ENCODE results near the gene IL1R2. TPM values are rescaled to one million over a fixed set of nuclear protein-coding genes. Genes with fewer than 3 reads are reported as not detected.

IL1R2 gene
- total RNA-seq, 1 donor from 2014 or later: 17.0 TPM

DNA sequence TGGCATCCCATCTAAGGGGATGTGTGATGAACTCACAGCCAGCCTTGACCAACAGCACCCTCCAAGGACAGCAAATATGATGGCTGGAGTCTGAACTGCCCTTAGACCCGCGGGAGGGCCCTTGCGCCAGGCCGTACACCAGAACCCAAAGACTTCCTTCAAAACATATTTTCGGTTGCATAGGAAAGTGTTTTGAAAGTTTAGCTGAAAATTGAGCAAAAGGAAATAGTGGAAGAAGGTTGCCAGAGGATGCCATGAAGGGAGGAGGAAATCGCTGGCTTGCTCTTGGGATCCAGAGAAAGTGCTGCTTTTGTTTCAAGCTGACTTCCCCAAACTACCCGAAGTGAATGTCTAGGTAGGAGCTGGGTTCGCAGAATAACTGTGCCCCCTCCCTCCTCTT lies 61.3 kb downstream of the IL1R2 start:
- peak; percentile 54 for ATAC-seq
- Histone ChIP-seq H3K36me3 (no peaks in the 10 kb centered on the region), H3K4me3 (no peak overlapping the region), H3K27me3 (no peaks in the 10 kb centered on the region), H3K27ac (no peak overlapping the region), H3K4me1 (peaks cover 73% of the 10 kb centered on the region), H3K9me3 (no peaks in the 10 kb centered on the region)
- intact Hi-C loops (cut with DNase I): no loop called here
- TF ChIP-seq, protein P1, sequence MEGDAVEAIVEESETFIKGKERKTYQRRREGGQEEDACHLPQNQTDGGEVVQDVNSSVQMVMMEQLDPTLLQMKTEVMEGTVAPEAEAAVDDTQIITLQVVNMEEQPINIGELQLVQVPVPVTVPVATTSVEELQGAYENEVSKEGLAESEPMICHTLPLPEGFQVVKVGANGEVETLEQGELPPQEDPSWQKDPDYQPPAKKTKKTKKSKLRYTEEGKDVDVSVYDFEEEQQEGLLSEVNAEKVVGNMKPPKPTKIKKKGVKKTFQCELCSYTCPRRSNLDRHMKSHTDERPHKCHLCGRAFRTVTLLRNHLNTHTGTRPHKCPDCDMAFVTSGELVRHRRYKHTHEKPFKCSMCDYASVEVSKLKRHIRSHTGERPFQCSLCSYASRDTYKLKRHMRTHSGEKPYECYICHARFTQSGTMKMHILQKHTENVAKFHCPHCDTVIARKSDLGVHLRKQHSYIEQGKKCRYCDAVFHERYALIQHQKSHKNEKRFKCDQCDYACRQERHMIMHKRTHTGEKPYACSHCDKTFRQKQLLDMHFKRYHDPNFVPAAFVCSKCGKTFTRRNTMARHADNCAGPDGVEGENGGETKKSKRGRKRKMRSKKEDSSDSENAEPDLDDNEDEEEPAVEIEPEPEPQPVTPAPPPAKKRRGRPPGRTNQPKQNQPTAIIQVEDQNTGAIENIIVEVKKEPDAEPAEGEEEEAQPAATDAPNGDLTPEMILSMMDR (IDR thresholded peaks at IDR 0.05): no peak
- no peak for DNase-seq

DNA sequence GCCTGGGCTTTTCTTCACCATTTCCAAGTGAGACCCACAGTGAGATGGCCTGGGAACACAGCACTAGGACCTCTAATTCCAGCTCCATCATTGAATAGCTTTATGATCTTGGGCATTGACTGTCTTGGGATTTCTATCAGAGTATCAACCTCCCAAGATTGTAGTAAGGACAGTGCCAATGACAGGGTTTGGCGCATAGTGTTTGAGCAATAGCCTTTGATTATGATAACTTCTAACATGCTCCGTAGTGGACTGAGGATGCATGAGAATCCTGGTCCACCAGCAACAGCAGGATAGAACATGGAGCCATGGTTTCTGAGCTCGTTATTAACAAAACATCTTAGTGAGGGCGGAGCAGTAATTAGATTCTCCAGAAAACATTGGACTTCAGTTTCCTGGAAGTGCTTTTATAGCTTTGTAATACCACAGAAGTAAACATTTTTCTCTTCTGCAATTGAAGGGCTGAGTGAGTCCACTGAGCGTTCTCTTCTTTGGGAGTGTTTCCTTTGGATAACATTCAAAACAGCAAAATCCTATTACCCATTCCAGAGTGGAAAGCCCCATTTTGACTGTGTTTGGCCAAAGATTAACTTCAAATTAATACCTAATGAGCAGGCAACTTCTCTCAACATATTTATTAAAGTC lies 63.7 kb downstream of the IL1R2 start:
- TF ChIP-seq, protein P1 (IDR thresholded peaks at IDR 0.05): no peak
- H3K36me3 ChIP-seq: no peaks in the 10 kb centered on the region
- H3K27ac ChIP-seq: peak overlapping the region; percentile 70
- DNase-seq (no peak), ATAC-seq (no peak)
- no peak overlapping the region for H3K4me3 ChIP-seq
- H3K4me1 ChIP-seq: peaks cover 66% of the 10 kb centered on the region
- H3K27me3 ChIP-seq: no peaks in the 10 kb centered on the region
- H3K9me3 ChIP-seq: no peaks in the 10 kb centered on the region
- intact Hi-C loops (cut with DNase I): no loop called here

DNA sequence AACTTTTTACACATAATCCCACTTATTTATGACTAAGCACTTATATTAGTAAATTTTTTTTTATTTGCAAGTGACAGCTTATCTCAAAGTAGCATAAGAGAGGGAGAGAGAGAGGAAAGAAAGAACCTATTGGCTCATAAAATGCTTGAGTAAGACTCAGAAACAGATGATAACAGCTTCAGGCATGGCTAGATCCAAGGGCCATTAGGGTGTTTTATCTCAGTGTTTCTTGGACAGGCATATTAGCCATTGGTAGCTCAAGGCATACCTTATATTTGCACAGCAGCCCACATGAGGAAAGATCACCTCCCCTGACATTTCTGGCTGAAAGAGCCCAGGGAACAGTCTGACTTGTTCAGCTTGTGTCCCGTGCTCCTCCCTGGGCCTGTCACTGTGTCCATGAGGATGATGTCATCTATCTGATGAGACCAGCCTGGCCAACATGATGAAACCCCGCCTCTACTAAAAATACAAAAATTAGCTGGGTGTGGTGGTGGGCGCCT lies 64.4 kb downstream of the IL1R2 start:
- no peak overlapping the region for H3K4me3 ChIP-seq
- no peak for ATAC-seq
- no peak for DNase-seq
- intact Hi-C loops (cut with DNase I): no loop called here
- H3K27ac ChIP-seq: peak overlapping the region; percentile 70
- TF ChIP-seq, protein P1 (IDR thresholded peaks at IDR 0.05): no peak
- H3K4me1 ChIP-seq: peaks cover 65% of the 10 kb centered on the region
- no peaks in the 10 kb centered on the region for H3K9me3 ChIP-seq
- H3K36me3 ChIP-seq: no peaks in the 10 kb centered on the region
- H3K27me3 ChIP-seq: no peaks in the 10 kb centered on the region

DNA sequence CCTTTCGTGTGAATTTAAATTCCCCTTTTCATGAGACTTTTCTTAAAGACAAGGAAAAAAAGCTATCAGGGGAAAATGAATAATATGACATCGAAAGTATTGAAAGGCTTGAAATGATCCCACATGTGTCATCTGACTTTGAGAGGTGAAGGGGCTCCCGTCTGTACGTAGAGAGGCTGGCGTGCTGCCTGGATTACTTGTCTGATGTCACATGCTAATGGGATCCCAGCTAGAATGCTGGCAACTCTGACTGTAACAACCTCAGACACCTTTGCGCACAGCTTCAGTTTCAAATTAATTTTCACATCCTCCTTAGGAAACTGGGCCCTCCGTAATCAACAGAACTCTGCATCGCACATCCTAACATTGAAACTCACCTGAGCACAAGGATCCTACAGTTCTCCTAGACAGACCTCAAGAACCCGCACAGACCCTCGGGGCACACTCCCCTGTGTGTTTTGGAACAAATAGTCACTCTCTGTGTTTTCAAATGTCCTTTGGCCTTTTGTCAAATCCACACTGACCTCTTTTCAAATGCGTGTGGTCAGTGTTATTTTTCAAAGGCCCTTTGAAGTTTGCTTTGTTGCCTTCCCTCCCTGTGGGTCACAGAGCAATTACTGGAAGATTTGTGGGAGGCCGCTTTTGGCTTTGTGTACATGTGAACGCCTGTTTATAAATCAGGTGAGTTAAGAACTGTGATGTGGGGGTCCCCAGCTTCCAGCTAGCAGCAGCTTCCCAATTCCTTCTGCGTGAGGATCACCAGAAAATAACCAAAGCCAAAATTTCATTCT lies 65.9 kb downstream of the IL1R2 start:
- peaks cover 67% of the 10 kb centered on the region for H3K4me1 ChIP-seq
- H3K36me3 ChIP-seq: no peaks in the 10 kb centered on the region
- TF ChIP-seq, protein P1 (IDR thresholded peaks at IDR 0.05): no peak
- H3K9me3 ChIP-seq: no peaks in the 10 kb centered on the region
- intact Hi-C loops (cut with DNase I): no loop called here
- H3K27ac ChIP-seq: peak overlapping the region; percentile 21
- no peak overlapping the region for H3K4me3 ChIP-seq
- ATAC-seq (no peak), DNase-seq (no peak)
- H3K27me3 ChIP-seq: no peaks in the 10 kb centered on the region

DNA sequence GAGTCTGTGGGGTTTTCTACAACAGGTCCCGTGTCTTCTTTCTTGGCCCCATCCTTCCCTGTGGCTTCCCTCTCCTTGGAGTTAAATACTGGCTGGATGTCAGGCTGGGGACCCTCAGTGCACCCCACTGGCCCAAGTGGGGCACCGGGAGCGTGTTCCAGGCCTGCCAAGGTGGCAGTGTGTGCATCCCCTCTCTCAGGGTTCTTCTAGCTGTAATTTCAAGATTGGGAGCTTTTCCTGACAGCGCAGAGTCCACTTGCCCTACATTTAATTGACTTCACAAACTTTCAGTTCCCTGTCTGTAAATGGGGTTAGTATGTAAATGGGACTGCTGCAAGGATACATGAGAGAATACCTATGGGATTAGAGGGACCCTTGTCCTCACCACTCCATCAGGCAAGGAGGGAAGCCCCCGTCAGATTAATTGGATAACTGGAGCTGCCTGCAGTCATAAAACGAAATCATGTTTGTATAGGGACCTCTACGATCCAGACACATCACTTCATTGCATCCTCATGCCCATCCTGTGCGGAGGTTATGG lies 66.6 kb downstream of the IL1R2 start:
- intact Hi-C loops (cut with DNase I): no loop called here
- Histone ChIP-seq H3K4me3 (no peak overlapping the region), H3K9me3 (no peaks in the 10 kb centered on the region), H3K4me1 (peaks cover 72% of the 10 kb centered on the region), H3K27ac (peak overlapping the region; percentile 21), H3K36me3 (no peaks in the 10 kb centered on the region), H3K27me3 (no peaks in the 10 kb centered on the region)
- TF ChIP-seq, protein P1 (IDR thresholded peaks at IDR 0.05): no peak
- DNase-seq (no peak), ATAC-seq (no peak)
